Large intestine (tissue), 12 donors: ENCODE measurements around the gene OR1E2. TPM values are rescaled to one million over a fixed set of nuclear protein-coding genes. Genes with fewer than 3 reads are reported as not detected.
"Not testable (repeated sequence)": the region's sequence is repeated elsewhere in the genome, so short reads cannot be mapped to it uniquely, and the experiment has no call there.

Experiments used
- DNase-seq, 2 donors: peaks; one replicate each; pipeline versions ENCODE4 v3.0.0 to v3.0.0-alpha.2; 2013
- H3K27ac ChIP-seq: one replicate; pipeline ENCODE4 v1.5.1; 2013; ENCODE audit warnings: low read length
- H3K27me3 ChIP-seq: 2 replicates; pipeline ENCODE4 v1.6.1; 2013; ENCODE audit warnings: low read length; ENCODE audit not compliant: control insufficient read depth, insufficient read depth
- H3K36me3 ChIP-seq: 2 replicates; pipeline ENCODE4 v1.6.1; 2013; ENCODE audit warnings: low read length; ENCODE audit not compliant: control insufficient read depth, insufficient read depth
- H3K4me1 ChIP-seq: one replicate; pipeline ENCODE4 v1.6.1; 2013; ENCODE audit warnings: low read length; ENCODE audit not compliant: control insufficient read depth, insufficient read depth
- H3K4me3 ChIP-seq: one replicate; pipeline ENCODE4 v1.5.1; 2013; ENCODE audit warnings: low read length
- H3K9me3 ChIP-seq: one replicate; pipeline ENCODE4 v1.6.1; 2013; ENCODE audit warnings: mild to moderate bottlenecking, low read depth, low read length, moderate library complexity; ENCODE audit not compliant: control insufficient read depth
- WGBS: methylation state at CpG from one replicate; pipeline ENCODE4 v1.1.5; 2013; ENCODE audit warnings: low lambda C conversion rate; ENCODE audit not compliant: insufficient coverage; 5-methylcytosine and 5-hydroxymethylcytosine counted together
- long read RNA-seq, 11 donors: transcript quantifications; one replicate each; lab custom pipeline, GENCODE V29; 2026
- polyA plus RNA-seq: library from polyadenylated mRNA; unstranded; fragments of 120-200 nt; gene quantifications from one replicate; pipeline ENCODE4 v1.2.1, GENCODE V29; 2013

Gene OR1E2
- polyA plus RNA-seq: not detected
- long read RNA-seq, donor 1: 0 reads
- long read RNA-seq, donor 2: 0 reads
- long read RNA-seq, donor 3: 0 reads
- long read RNA-seq, donor 4: 0 reads
- long read RNA-seq, donor 5: 0 reads
- long read RNA-seq, donor 6: 0 reads
- long read RNA-seq, donor 7: 0 reads
- long read RNA-seq, donor 8: 0 reads
- long read RNA-seq, donor 9: 0 reads
- long read RNA-seq, donor 10: 0 reads
- long read RNA-seq, donor 11: 0 reads

GRCh38 chr17:3433741-3434140 lies at the start of gene OR1E2:
OR1E2 (minus strand) TSS chr17:3433841; CDS start chr17:3433841, 0 bp downstream.
- peaks cover 2% of the 10 kb centered on the region for H3K27me3 ChIP-seq
- H3K27ac ChIP-seq: no peak within 1 kb of the TSS
- no peak for DNase-seq
- H3K9me3 ChIP-seq: no peaks in the 10 kb centered on the region
- no peaks in the 10 kb centered on the region for H3K4me1 ChIP-seq
- no peak within 1 kb of the TSS for H3K4me3 ChIP-seq
- WGBS: 86% methylated on average over 2 of the region's 3 CpGs
- no peaks in the 10 kb centered on the region for H3K36me3 ChIP-seq

GRCh38 chr17:3482852-3483251 lies 49.2 kb upstream of the OR1E2 start:
- WGBS: no CpG with 5 or more reads among the region's 3 CpGs
- Histone ChIP-seq H3K36me3 (no peaks in the 10 kb centered on the region), H3K4me3 (no peak overlapping the region), H3K4me1 (no peaks in the 10 kb centered on the region), H3K27ac (no peak overlapping the region), H3K27me3 (no peaks in the 10 kb centered on the region), H3K9me3 (no peaks in the 10 kb centered on the region)
- no peak for DNase-seq

GRCh38 chr17:3479988-3480387 lies 46.3 kb upstream of the OR1E2 start:
- Histone ChIP-seq H3K4me1 (peaks cover 11% of the 10 kb centered on the region), H3K4me3 (no peak overlapping the region), H3K36me3 (no peaks in the 10 kb centered on the region), H3K27me3 (no peaks in the 10 kb centered on the region), H3K9me3 (no peaks in the 10 kb centered on the region), H3K27ac (no peak overlapping the region)
- DNase-seq: no peak
- WGBS: no CpG with 5 or more reads among the region's 3 CpGs

- Histone ChIP-seq H3K36me3 (no peaks in the 10 kb centered on the region), H3K27ac (peak within 1 kb of the TSS; percentile 82), H3K27me3 (no peaks in the 10 kb centered on the region), H3K4me1 (peaks cover 19% of the 10 kb centered on the region), H3K4me3 (peak within 1 kb of the TSS; percentile 23), H3K9me3 (peaks cover 3% of the 10 kb centered on the region)
- peak; percentile 50 to 76 for DNase-seq
- 12% methylated on average over 3 of the region's 7 CpGs for WGBS
These were observed 42.4 kb upstream of the OR1E2 start, which contains the start of gene ASPA for GRCh38 chr17:3475812-3476610. ASPA (plus strand) TSS chr17:3475997; CDS start chr17:3476160, 163 bp downstream.

GRCh38 chr17:3475251-3475685 lies 41.6 kb upstream of the OR1E2 start:
- DNase-seq: peak in 1 of 2 donors; percentile 14
- Histone ChIP-seq H3K27ac (peak overlapping the region; percentile 50), H3K27me3 (no peaks in the 10 kb centered on the region), H3K4me1 (peaks cover 19% of the 10 kb centered on the region), H3K4me3 (no peak overlapping the region), H3K36me3 (no peaks in the 10 kb centered on the region), H3K9me3 (peaks cover 3% of the 10 kb centered on the region)
- WGBS: 100% methylated on average over 1 of the region's 4 CpGs

- Histone ChIP-seq H3K9me3 (peaks cover 3% of the 10 kb centered on the region), H3K36me3 (no peaks in the 10 kb centered on the region), H3K4me3 (no peak overlapping the region), H3K4me1 (peaks cover 19% of the 10 kb centered on the region), H3K27me3 (no peaks in the 10 kb centered on the region), H3K27ac (peak overlapping the region; percentile 82)
- no CpG with 5 or more reads among the region's 3 CpGs for WGBS
- DNase-seq: peak; percentile 79 to 89
These were observed 40.6 kb upstream of the OR1E2 start for GRCh38 chr17:3474212-3474611.

GRCh38 chr17:3472137-3472536 lies 38.5 kb upstream of the OR1E2 start:
- no CpG with 5 or more reads among the region's 21 CpGs for WGBS
- DNase-seq: no peak
- no peaks in the 10 kb centered on the region for H3K36me3 ChIP-seq
- H3K9me3 ChIP-seq: peaks cover 3% of the 10 kb centered on the region
- H3K27ac ChIP-seq: no peak overlapping the region
- H3K4me1 ChIP-seq: peaks cover 19% of the 10 kb centered on the region
- H3K4me3 ChIP-seq: no peak overlapping the region
- H3K27me3 ChIP-seq: no peaks in the 10 kb centered on the region

GRCh38 chr17:3471599-3471998 lies 38.0 kb upstream of the OR1E2 start, which contains the start of gene SPATA22:
SPATA22 (minus strand) TSS chr17:3471819; CDS start chr17:3469325, 2,494 bp downstream.
- Histone ChIP-seq H3K4me3 (no peak within 1 kb of the TSS), H3K36me3 (no peaks in the 10 kb centered on the region), H3K4me1 (peaks cover 19% of the 10 kb centered on the region), H3K27ac (no peak within 1 kb of the TSS), H3K27me3 (no peaks in the 10 kb centered on the region), H3K9me3 (peaks cover 3% of the 10 kb centered on the region)
- no CpG with 5 or more reads among the region's 38 CpGs for WGBS
- no peak for DNase-seq

- no peak for DNase-seq
- H3K4me1 ChIP-seq: peaks cover 3% of the 10 kb centered on the region
- H3K27me3 ChIP-seq: no peaks in the 10 kb centered on the region
- H3K4me3 ChIP-seq: no peak overlapping the region
- H3K9me3 ChIP-seq: peaks cover 3% of the 10 kb centered on the region
- H3K27ac ChIP-seq: no peak overlapping the region
- no peaks in the 10 kb centered on the region for H3K36me3 ChIP-seq
- WGBS: no CpG with 5 or more reads among the region's 5 CpGs
These were observed 35.9 kb upstream of the OR1E2 start for GRCh38 chr17:3469529-3469928.

- H3K27ac ChIP-seq, DNase-seq, H3K27me3 ChIP-seq, H3K4me1 ChIP-seq, H3K9me3 ChIP-seq, H3K36me3 ChIP-seq, H3K4me3 ChIP-seq: not testable (repeated sequence)
- WGBS: 100% methylated on average over 1 of the region's 1 CpG
These were observed 32.7 kb upstream of the OR1E2 start for GRCh38 chr17:3466355-3466754.
